MCF 10A (cell line): ENCODE results near the gene CFH. TPM values are rescaled to one million over a fixed set of nuclear protein-coding genes. Genes with fewer than 3 reads are reported as not detected.
A peak's percentile ranks its signal among the peaks of the same experiment; 100 is the strongest.

Experiments used
- BruUV-seq: library from RNA; stranded (reverse); fragments of 400-500 nt; replicated peaks from 2 replicates; lab custom pipeline; 2021; lab: Mats Ljungman, UMichigan
- CTCF ChIA-PET: fragments of 300-600 bp; sonication (Branson Sonifier 250); formaldehyde crosslinking; extraction: SDS; loops from one replicate; lab custom pipeline; 2021; ENCODE audit warnings: antibody characterized with exemption, inconsistent platforms; lab: Yijun Ruan, JAX
- POLR2A ChIA-PET: fragments of 300-600, 350-650 bp; sonication (Branson Sonifier 250); formaldehyde crosslinking; extraction: SDS; loops from one replicate; lab custom pipeline; 2020; ENCODE audit warnings: antibody characterized with exemption, inconsistent platforms; lab: Yijun Ruan, JAX
- DNase-seq: peaks from one replicate; pipeline ENCODE4 v3.0.0-alpha.2; 2018; ENCODE audit not compliant: unreplicated experiment
- H3K27ac Mint-ChIP-seq: one replicate; pipeline ENCODE4 v1.8.0; 2022; ENCODE audit warnings: mild to moderate bottlenecking, low read depth, mixed read lengths; ENCODE audit not compliant: unreplicated experiment
- H3K27me3 Mint-ChIP-seq: one replicate; pipeline ENCODE4 v1.8.0; 2022; ENCODE audit warnings: mixed read lengths; ENCODE audit not compliant: insufficient read depth, unreplicated experiment
- H3K36me3 Mint-ChIP-seq: one replicate; pipeline ENCODE4 v1.8.0; 2022; ENCODE audit warnings: mild to moderate bottlenecking, moderate library complexity, mixed read lengths; ENCODE audit not compliant: insufficient read depth, unreplicated experiment
- H3K4me1 Mint-ChIP-seq: one replicate; pipeline ENCODE4 v1.8.0; 2022; ENCODE audit warnings: mixed read lengths; ENCODE audit not compliant: insufficient read depth, unreplicated experiment
- H3K4me3 Mint-ChIP-seq: one replicate; pipeline ENCODE4 v1.8.0; 2022; ENCODE audit warnings: mild to moderate bottlenecking, moderate library complexity, mixed read lengths; ENCODE audit not compliant: unreplicated experiment
- H3K9me3 Mint-ChIP-seq: one replicate; pipeline ENCODE4 v1.8.0; 2022; ENCODE audit warnings: mixed read lengths; ENCODE audit not compliant: unreplicated experiment
- intact Hi-C: fragments of 100-400 bp; cut with micrococcal nuclease; formaldehyde crosslinking; loops from 2 replicates; pipeline ENCODE4 v1.14.1; 2022
- total RNA-seq: library from RNA; stranded (reverse); gene quantifications from 2 replicates; pipeline ENCODE4 v1.2.3, GENCODE V29; 2022
- TF ChIP-seq, protein P1 (sequence below): fragments of 200-600 bp; IDR thresholded peaks from one replicate; pipeline ENCODE4 v1.8.0; 2022; ENCODE audit warnings: antibody characterized with exemption, mild to moderate bottlenecking; ENCODE audit not compliant: unreplicated experiment

CFH gene
- total RNA-seq, 1 experiment from 2014 or later: 31.6 TPM

DNA sequence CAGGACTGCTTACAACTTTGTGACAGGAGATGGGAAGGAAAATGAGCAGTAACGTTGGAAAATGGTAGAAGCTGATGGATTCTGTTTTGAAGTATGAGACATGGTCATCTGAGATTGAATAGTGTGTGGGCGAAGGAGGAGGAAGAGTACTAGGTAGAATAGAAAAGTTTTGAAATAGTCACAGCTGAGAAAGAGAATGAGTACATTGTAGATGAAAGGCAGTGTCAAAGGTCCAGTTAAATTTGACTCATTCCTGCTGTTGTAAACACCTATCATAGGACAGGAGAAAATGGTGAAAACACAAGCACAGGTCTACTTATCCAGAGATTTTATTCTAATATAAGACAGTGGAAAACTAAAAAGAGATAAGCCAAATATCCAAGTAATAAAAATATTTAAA is 66.0 kb downstream of the CFH start:
- Mint-ChIP-seq H3K4me1 (peaks cover 5% of the 10 kb centered on the region), H3K27ac (no peak overlapping the region), H3K4me3 (no peak overlapping the region), H3K27me3 (no peaks in the 10 kb centered on the region), H3K36me3 (no peaks in the 10 kb centered on the region), H3K9me3 (no peaks in the 10 kb centered on the region)
- no TSS peak for BruUV-seq
- TF ChIP-seq, protein P1, sequence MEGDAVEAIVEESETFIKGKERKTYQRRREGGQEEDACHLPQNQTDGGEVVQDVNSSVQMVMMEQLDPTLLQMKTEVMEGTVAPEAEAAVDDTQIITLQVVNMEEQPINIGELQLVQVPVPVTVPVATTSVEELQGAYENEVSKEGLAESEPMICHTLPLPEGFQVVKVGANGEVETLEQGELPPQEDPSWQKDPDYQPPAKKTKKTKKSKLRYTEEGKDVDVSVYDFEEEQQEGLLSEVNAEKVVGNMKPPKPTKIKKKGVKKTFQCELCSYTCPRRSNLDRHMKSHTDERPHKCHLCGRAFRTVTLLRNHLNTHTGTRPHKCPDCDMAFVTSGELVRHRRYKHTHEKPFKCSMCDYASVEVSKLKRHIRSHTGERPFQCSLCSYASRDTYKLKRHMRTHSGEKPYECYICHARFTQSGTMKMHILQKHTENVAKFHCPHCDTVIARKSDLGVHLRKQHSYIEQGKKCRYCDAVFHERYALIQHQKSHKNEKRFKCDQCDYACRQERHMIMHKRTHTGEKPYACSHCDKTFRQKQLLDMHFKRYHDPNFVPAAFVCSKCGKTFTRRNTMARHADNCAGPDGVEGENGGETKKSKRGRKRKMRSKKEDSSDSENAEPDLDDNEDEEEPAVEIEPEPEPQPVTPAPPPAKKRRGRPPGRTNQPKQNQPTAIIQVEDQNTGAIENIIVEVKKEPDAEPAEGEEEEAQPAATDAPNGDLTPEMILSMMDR: no peak
- DNase-seq: no peak
- ChIA-PET CTCF (interaction anchor here (0.6 to 2.0 kb wide), 3 partner anchors 10 to 536 kb away, joined by 3 to 5 read pairs (median 3); no protein-coding TSS in a partner anchor), POLR2A (no interaction called here)
- intact Hi-C loops: no loop called here

DNA sequence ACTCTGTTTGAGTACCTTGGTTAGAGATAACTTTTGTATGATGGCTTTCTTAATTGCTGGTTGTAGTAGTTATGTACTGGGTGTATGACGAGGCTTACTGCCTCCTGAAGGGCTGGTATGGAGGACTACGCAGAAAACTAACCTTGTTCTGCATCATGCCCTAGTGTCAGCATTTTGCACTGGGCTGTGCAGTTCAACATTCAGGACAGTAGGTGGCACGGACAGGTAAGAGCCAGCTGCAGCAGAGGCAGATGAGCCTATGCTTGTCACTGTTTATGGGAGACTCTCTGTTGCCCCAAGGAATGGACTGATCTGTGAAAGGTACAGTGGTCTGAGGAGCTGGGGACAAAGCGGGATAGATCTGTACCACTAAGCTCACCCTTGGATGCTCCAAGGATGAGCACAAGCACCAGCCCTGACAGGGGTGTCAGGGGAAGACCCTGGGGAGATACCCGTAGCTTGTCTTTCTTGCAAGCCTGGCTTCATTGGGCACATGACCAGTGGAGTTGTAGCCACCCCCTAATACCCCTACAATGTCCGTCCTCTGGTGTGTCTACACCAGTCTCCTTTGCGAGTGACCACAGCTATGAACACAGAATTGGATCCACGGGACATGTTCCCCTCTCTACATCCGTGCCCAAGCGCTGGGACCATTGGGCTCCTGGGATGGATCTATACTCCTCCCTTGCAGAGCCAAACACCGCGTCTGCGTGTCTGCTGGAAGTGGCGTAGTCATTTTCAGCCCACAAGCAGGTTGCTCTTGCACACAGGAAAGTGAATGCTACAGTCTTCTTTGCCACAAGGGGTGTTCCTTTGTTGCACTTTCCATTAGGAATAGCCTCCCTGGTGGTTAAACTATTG is 71.7 kb downstream of the CFH start:
- ChIA-PET CTCF (interaction anchor here (0.6 to 3.2 kb wide), 18 partner anchors 9 to 1977 kb away, joined by 3 to 26 read pairs (median 3); no protein-coding TSS in a partner anchor), POLR2A (no interaction called here)
- DNase-seq: peak; percentile 77
- TF ChIP-seq, protein P1: peak; percentile 88
- no TSS peak for BruUV-seq
- no peak overlapping the region for H3K4me3 Mint-ChIP-seq
- intact Hi-C loops: no loop called here
- H3K36me3 Mint-ChIP-seq: no peaks in the 10 kb centered on the region
- H3K9me3 Mint-ChIP-seq: no peaks in the 10 kb centered on the region
- H3K27ac Mint-ChIP-seq: no peak overlapping the region
- H3K27me3 Mint-ChIP-seq: no peaks in the 10 kb centered on the region
- no peaks in the 10 kb centered on the region for H3K4me1 Mint-ChIP-seq

DNA sequence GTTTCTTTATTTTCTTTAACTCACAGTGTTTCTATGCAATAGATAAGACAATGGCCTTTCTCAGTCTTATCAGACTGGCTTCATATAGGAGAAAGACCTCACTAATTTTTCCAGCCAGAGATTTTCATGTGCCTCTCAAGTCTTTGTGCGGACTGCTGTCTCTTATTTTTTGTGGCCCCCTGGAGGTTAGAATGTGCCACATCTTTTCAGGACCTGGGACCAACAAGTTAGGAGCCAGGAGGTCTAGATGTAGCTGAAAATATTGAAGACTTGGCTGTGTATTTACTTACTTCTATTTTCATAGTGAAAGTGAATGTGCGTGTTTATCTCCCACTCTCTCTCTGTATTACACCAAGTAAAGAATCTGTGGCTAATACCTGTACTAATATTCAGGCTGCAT is 80.7 kb downstream of the CFH start:
- H3K27me3 Mint-ChIP-seq: no peaks in the 10 kb centered on the region
- intact Hi-C loops: no loop called here
- no peaks in the 10 kb centered on the region for H3K36me3 Mint-ChIP-seq
- H3K4me1 Mint-ChIP-seq: no peaks in the 10 kb centered on the region
- no peak for DNase-seq
- H3K4me3 Mint-ChIP-seq: no peak overlapping the region
- peaks cover 8% of the 10 kb centered on the region for H3K9me3 Mint-ChIP-seq
- BruUV-seq: no TSS peak
- peak overlapping the region; percentile 52 for H3K27ac Mint-ChIP-seq
- ChIA-PET POLR2A (no interaction called here), CTCF (interaction anchor here (1.5 to 3.8 kb wide), 2 partner anchors 9 to 10 kb away, joined by 6 to 26 read pairs; no protein-coding TSS in a partner anchor)
- TF ChIP-seq, protein P1: no peak
